ENCODE measurements around the gene HTRA3.

DNA sequence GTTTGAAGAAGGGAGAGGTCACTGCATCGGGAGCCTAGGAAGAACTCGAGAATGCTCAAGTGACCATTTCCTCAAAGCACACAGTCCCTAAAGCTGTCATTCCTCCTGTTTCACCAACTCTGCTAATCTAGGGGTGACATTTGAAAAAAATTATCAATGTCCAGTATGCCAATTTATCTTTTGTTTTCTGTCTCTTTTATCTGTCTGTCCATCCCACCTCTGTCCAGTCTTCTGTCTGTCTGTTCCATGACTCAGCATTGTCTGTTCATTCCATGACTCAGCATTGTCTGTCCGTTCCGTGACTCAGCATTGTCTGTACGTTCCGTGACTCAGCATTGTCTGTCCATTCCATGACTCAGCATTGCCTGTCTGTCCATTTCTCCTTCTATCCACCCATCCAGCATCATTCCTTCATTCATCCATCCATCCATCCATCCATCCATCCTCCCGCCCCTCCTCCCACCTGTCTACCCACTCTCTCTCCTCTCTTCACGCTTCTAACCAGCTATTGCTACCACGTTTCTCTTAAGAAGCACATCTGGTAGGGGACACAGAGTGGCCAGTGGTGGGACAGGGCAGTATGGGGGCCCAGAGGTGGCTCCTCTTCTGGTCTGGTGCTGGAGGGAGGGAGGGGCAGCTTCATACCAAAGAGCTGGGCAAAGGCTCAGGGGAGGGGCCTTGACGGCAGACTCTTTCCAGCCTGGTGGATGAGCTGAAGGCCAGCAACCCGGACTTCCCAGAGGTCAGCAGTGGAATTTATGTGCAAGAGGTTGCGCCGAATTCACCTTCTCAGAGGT is 34.1 kb downstream of the HTRA3 start:
- TF ChIP-seq ZNF274 (IDR thresholded peaks at IDR 0.05; ENCODE audit: low read depth, low read length) (no peak), SUZ12 (IDR thresholded peaks at IDR 0.05; ENCODE audit: extremely low read depth, insufficient read depth, insufficient read length) (no peak), YY1 (IDR thresholded peaks at IDR 0.05; ENCODE audit: insufficient read depth, insufficient read length) (no peak)

All from NT2/D1 (cell line).